ENCODE results near the gene N4BP2.

N4BP2 gene

GRCh38 chr4:40194602-40195161, 138.0 kb downstream of the N4BP2 start:
- no peak for TF ChIP-seq CTCF (IDR thresholded peaks at IDR 0.05; ENCODE audit: insufficient read depth, low read depth, low read length, missing control alignments)
- peak; percentile 77 for DNase-seq (ENCODE audit: low read depth)
- H3K4me3 ChIP-seq (ENCODE audit: low read depth, low read length) = peak overlapping the region; percentile 87

- no peak for TF ChIP-seq CTCF (IDR thresholded peaks at IDR 0.05; ENCODE audit: insufficient read depth, low read depth, low read length, missing control alignments)
- peak; percentile 49 for DNase-seq (ENCODE audit: low read depth)
- peak overlapping the region; percentile 87 for H3K4me3 ChIP-seq (ENCODE audit: low read depth, low read length)
Measured at GRCh38 chr4:40195182-40196177, 138.8 kb downstream of the N4BP2 start.

- no peak for TF ChIP-seq CTCF (IDR thresholded peaks at IDR 0.05; ENCODE audit: insufficient read depth, low read depth, low read length, missing control alignments)
- peak overlapping the region; percentile 87 for H3K4me3 ChIP-seq (ENCODE audit: low read depth, low read length)
- peak; percentile 62 for DNase-seq (ENCODE audit: low read depth)
Measured at GRCh38 chr4:40196272-40196671, 139.6 kb downstream of the N4BP2 start.

- TF ChIP-seq CTCF (IDR thresholded peaks at IDR 0.05; ENCODE audit: insufficient read depth, low read depth, low read length, missing control alignments) = no peak
- DNase-seq (ENCODE audit: low read depth) = peak; percentile 95
- H3K4me3 ChIP-seq (ENCODE audit: low read depth, low read length) = peak within 1 kb of the TSS; percentile 87
Measured at GRCh38 chr4:40196724-40197281, 140.2 kb downstream of the N4BP2 start, which contains the start of gene RHOH. RHOH (plus strand) TSS chr4:40197031; CDS start chr4:40243387, 46,356 bp downstream.

- peak overlapping the region; percentile 87 for H3K4me3 ChIP-seq (ENCODE audit: low read depth, low read length)
Measured at GRCh38 chr4:40197879-40198689, 141.4 kb downstream of the N4BP2 start.

More at GRCh38 chr4:40197879-40198689, 141.4 kb downstream of the N4BP2 start:
- TF ChIP-seq CTCF (IDR thresholded peaks at IDR 0.05; ENCODE audit: insufficient read depth, low read depth, low read length, missing control alignments) = no peak
- peak; percentile 71 for DNase-seq (ENCODE audit: low read depth)
